GM18870 (cell line): ENCODE data around the gene NOPCHAP1.
"Not testable (repeated sequence)": the region's sequence is repeated elsewhere in the genome, so short reads cannot be mapped to it uniquely, and the experiment has no call there.

Source experiments
- ATAC-seq: cut with Tn5 transposase; IDR thresholded peaks from one replicate; pipeline ENCODE4 v1.9.1; 2021; ENCODE audit warnings: moderate library complexity; ENCODE audit not compliant: unreplicated experiment

Gene NOPCHAP1, protein sequence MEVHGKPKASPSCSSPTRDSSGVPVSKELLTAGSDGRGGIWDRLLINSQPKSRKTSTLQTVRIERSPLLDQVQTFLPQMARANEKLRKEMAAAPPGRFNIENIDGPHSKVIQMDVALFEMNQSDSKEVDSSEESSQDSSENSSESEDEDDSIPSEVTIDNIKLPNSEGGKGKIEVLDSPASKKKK

DNA sequence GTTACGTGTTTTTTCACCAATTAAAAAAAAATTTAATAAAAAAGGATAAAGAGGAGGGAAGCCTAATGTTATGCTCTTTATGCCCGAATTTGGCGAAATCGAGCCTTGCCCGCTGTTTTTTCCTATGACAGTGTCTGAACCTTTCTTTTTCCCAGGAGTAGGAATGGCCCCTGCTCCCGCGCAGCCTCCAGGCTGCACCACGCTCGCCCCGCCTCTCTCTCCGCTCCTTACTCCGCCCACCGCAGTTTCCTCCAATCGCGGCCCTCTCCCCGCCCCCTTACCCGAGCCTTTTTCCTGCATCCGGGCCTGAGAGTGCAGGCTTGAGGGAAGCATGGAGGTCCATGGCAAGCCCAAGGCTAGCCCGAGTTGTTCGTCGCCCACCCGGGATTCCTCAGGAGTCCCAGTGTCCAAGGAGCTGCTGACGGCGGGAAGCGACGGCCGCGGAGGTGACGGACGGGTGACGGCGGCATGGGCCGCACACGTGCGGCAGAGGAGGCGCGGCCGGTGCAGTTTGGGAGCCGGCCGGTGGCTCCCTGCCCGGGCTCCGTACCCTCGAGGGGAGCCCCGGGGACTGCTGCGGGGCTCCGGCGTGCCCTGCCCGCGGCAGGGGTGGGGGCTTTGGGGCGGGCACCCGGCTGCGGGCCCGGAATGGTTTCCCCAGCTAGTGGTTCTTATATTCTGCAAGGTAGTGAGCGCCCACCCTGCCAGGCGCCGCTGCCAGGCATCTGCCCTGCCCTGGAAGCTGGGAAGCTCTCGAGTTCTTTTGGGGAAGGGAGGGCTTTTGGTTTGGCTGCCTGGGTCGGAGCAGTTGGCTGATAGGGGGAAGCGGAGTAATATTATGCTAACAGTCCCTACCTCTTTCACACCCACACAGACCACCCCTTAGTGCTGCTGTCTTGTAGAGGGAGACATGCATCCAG, at the start of gene NOPCHAP1:
Gene NOPCHAP1, plus strand, starts transcription at position 295 of the 920 bp plus-strand sequence. Its CDS starts 37 bp downstream, at position 332.
- peak; percentile 88 for ATAC-seq

GRCh38 chr12:104938371-104938770, 47.7 kb upstream of the NOPCHAP1 start:
- no peak for ATAC-seq

DNA sequence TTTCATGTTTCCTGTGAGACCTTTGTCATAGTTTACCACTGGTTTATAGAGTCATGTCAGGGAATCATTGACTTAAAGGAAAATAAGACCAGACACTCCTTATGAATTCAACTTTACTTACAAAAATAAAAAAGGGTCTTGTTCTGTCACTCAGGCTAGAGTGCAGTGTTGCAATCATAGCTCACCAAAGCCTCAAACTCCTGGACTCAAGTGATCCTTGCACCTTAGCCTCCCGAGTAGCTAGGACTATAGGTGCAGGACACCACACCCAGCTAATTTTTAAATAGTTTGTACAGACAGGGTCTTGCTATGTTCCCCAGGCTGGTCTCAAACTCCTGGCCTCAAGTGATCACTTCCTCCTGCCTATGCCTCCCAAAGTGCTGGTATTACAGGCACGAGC, 47.0 kb upstream of the NOPCHAP1 start:
- no peak for ATAC-seq

DNA sequence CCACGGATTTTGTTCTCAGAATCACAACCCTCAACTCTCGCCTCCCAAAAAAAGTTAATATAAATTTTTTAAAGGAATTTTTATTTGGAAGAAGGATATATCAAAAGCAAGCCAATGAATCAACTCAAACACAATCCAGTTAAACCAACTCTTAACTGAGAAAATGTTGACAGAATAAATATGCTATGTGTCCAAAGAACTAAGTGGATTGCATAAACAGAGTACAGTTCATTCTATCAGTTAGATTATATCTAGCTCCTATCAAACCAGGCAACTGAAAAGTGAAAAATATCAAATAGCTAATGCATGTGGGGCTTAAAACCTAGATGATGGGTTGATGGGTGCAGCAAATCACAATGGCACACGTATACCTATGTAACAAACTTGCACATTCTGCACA, 44.7 kb upstream of the NOPCHAP1 start:
- ATAC-seq: no peak

GRCh38 chr12:104942075-104942474, 44.0 kb upstream of the NOPCHAP1 start:
- no peak for ATAC-seq

- ATAC-seq: not testable (repeated sequence)
These were observed 42.7 kb upstream of the NOPCHAP1 start for GRCh38 chr12:104943401-104943800.

GRCh38 chr12:104944252-104944651, 41.9 kb upstream of the NOPCHAP1 start:
- ATAC-seq: no peak

DNA sequence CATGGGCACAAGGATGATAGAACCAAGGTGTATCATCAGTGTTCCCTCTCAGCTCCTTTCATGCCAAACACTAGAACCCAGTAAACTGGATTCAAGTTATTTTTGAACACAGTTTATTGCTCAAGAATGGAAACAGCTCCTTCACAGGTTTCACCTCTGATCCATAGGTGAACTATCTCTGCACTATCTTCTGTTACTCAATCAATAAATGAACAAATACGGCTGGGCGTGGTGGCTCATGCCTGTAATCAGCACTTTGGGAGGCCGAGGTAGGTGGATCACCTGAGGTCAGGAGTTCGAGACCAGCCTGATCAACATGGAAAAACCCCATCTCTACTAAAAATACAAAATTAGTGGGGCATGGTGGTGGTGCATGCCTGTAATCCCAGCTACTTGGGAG, 37.4 kb upstream of the NOPCHAP1 start:
- ATAC-seq: not testable (repeated sequence)

DNA sequence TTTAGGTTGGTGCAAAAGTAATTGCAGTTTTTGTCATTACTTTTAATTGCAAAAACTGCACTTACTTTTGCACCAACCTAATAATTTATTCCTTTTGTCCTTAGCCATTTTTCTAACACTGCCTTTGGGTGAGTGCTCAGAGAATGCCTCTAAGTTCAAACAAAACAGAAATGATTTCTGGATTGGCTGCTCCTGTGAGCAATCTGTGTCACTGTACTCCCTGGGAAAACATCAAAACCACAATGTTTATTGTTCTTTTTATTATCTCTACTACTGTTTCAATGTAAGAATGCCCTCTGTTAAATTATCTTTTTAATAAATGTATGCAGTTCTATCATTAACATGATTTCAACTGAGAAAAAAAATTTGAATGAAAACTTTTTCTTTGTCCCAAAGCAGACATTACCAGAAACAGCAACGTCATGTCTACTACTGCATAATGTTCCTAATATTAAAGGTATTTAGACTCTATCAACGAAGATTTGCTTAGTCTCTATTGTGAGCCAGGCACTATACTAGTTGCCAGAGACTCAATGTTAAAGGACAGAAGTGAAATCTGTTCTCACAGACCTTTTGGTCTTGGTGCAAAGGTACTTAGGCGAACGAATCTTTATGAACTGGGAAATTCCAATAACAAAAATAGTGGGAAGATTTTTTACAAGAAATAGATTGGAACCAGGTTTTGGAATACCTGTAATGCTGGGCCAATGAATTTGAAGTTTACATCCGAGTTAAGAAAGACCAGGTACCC, 34.2 kb upstream of the NOPCHAP1 start:
- no peak for ATAC-seq

DNA sequence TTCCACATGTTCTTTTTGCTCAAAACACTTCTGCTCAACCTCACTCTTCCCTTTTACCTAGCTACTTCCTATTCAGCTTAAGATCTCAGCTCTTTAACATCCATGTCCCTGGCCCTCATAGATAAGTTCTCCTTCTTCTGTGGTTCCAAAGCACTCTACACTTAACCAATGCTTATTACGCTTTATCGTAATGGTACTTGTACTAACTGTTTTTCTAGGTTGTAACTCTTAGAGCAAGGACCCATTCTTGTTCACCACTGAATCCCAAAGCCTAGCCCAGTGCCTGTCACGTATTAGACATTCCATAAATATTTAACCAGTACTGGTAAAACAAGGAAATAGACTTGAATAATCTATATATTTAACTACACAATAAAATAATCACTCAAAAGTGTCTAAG, 33.3 kb upstream of the NOPCHAP1 start:
- no peak for ATAC-seq

DNA sequence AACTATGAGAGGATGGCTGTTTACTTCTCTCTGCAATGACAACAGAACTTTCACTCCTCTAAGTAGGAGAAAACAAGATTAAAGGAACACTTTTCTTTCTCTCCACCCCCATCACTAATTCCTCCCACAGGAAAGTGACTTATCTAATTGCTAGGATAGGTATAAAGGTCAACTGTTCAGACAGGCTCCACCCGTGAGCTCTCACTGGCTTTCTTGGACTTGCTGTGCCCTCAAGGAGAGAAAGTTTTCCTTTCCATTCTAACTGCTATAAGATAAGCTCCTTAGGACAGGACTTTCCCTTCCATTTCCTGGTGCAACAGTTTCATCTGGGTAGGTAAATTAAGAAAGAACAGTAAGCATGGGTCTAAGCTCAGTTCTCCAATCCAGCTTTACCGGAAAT, 32.8 kb upstream of the NOPCHAP1 start:
- ATAC-seq: no peak

- ATAC-seq: no peak
These were observed 30.4 kb upstream of the NOPCHAP1 start for GRCh38 chr12:104955703-104956102.

DNA sequence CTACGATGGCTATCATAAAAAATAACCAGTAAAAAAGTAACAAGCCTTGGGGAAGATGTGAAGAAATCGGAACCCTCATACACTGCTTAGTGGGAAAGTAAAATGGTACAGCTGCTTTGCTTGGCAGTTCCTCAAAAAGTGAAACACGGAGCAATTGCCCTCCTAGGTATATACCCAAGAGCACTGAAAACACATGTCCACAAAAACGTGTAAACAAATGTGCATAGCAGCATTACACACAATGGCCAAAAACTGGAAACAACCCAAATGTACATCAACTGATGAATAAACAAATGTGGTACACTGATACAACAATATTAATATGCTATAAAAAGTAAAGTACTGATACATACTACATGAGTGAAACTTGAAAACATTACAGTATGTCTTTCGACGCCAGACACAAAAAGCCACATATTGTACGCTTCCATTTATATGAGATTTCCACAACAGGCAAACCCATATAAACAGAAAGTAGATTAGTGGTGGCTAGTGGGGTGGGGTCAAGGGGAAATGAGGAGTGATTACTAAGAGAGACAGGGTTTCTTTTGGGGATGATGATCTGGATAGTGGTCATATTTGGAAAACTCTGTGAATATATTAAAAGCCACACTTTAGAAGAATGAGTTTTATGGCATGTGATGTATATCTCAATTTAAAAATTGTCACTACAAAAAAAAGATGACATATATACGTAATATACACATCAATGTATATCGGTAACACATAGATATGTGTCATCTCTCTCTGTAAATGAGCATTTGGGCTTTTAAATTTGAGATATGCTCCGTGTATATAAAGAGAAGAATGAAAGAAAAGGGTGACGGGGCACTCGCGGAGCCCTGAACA, 29.0 kb upstream of the NOPCHAP1 start:
- ATAC-seq: no peak

- peak; percentile 14 for ATAC-seq
These were observed 28.5 kb upstream of the NOPCHAP1 start for GRCh38 chr12:104957719-104958000.

- peak; percentile 68 for ATAC-seq
These were observed 27.9 kb upstream of the NOPCHAP1 start, which contains the start of gene SLC41A2 for GRCh38 chr12:104958001-104958804. Gene SLC41A2, minus strand, starts transcription at chr12:104958290. Its CDS starts 29,763 bp downstream, at chr12:104928527.

- ATAC-seq: no peak
These were observed 27.2 kb upstream of the NOPCHAP1 start for GRCh38 chr12:104958805-104959334.

DNA sequence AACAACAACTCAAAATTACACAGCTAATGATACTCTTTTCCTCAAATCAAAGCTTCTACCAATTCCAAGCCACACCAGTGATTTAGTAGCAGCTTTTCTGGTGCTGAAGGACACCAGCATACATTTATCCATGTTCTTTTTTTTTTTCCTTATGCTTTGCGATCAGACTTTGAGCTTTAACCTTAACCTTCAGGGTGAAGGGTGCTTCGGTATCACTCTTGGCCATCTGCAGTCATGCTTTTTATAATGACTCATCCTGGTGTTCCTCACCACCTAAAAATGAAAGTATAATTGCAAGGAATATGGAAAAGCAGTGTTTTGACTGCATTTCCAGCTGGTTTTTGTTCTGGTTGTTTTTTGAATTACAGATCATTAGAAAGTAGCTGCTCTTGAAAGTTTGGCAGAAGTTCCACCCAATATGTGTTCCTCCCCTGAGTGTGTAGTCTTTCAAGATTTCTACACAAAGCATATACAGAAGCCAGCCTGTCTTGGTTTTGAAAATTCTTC, 26.7 kb upstream of the NOPCHAP1 start:
- ATAC-seq: no peak

- no peak for ATAC-seq
These were observed 25.7 kb upstream of the NOPCHAP1 start for GRCh38 chr12:104960464-104960863.

DNA sequence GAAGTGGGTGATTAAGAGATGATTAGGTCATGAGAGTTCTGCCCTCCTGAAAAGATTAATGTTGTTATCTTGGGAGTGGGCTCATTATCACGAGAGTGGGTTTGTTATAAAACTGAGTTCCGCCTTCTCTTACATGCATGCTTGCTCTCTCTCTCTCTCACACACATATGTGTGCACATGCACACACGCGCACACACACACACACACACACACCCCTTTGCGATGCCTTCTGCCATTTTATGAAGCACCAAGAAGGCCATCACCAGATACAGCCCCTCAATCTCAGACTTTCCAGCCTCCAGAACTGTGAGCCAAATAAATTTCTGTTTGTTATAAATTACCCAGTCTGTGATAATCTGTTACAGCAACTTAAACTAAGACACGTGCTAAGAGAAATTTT, 22.4 kb upstream of the NOPCHAP1 start:
- ATAC-seq: no peak
